ENCODE data around the gene RASA2. TPM values are rescaled to one million over a fixed set of nuclear protein-coding genes. Genes with fewer than 3 reads are reported as not detected.

The RASA2 gene
- total and polyA plus RNA-seq, 11 donors = 2.0 to 12.3 (median 3.4) TPM

DNA sequence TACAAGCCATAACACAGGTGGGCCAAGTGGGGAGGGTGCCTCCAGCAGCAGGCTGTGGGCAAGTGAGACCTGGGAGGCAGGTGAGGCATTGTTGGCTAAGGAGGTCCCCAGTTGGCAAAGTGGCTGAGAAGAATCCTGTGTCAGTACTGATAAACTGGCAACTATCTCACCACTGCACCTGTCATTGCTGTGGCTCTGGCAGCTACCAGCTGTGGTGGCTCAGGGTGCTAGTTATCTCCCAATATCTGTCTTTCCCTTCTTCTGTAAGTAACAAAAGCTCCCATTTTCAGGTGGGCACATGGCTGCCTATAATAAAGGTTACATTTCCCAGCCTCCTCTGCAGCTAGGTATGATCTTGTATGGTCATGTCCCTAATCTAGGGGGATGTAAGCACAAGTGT is 170.7 kb downstream of the RASA2 start:
- no peaks in the 10 kb centered on the region for H3K36me3 ChIP-seq
- peaks cover 0 to 10% (median 0%) of the 10 kb centered on the region in 12 donors for H3K9me3 ChIP-seq
- intact Hi-C loops (cut with DNase I) = loop anchor here in 2 of 10 donors (5.0 to 10.0 kb wide), 2 partner anchors 80 to 257 kb away; partner anchors contain the start of gene RNF7 (in 1 of the 2)
- H3K4me1 ChIP-seq = peaks cover 0 to 16% (median 7%) of the 10 kb centered on the region in 12 donors
- peaks cover 0 to 18% (median 0%) of the 10 kb centered on the region in 9 donors for H3K27me3 ChIP-seq
- peak overlapping the region in 1 of 12 donors; percentile 85 for H3K27ac ChIP-seq
- TF ChIP-seq POLR2A (IDR thresholded peaks at IDR 0.05) (no peak), CTCF (IDR thresholded peaks at IDR 0.05) (no peak)
- DNase-seq = no peak
- no peak for ATAC-seq
- H3K4me3 ChIP-seq = no peak overlapping the region

DNA sequence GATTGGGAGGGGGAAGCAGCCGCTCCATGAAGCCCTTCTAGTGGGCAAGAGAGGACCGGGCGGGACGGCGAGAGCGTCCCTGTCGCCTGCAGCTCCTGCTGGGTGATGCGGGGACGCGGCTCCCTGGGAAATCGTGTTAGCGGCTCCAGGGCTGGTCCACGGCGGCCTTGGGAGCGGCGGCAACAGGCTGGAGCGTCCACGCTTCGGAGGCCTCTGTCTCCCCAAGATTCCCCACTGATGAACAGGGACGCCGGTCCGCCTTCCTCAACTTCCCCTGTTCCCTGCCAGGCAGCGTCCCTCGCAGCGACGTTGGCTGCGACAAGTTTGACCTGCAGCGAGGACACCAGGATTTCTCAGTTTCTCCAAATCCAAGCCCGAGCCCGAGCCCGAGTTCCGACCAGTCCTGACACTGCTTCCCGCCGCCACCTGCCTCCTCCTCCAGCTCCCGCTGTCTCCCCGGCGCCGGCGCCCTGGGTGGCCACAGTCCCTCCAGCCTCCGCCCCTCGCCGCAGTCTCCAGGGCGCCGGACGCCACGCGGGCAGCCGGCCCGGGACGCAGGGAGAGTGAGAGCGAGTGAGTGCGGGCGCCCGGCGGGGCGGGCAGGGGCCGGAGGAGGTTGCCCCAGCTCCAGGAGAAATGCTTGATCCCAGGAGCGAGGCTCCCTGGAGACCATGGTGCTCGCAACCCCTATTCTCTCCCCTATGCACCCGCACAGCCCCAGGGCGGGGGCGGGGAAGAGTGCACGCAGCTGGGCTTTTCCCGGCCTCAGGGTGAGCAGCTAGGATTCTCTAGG is 173.2 kb downstream of the RASA2 start:
- peak; percentile 72 to 95 (median 92) for ATAC-seq

DNA sequence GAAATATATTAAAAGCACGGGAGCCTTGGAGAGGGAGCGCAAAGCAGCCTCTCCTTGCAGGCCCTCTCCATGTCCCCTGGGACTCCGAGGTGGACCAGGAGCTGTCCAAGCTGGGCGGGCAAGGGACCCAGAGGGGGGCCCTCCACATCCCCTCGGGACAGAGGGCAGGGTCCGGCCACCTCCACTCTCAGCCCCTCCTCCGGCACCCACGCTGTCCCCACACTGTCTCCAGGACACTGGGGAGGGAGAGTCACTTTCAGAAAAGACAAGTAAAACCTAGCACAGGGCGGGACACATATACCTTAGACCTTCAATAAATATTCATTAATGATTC is 173.8 kb downstream of the RASA2 start:
- TF ChIP-seq CTCF (IDR thresholded peaks at IDR 0.05) (no peak), POLR2A (IDR thresholded peaks at IDR 0.05) (no peak)
- intact Hi-C loops (cut with DNase I) = no loop called here
- H3K4me3 ChIP-seq = peak overlapping the region; percentile 4 to 73 (median 58)
- WGBS, 4 donors = 44 to 86% (median 52%) methylated on average over 1 to 9 of the region's 9 CpGs
- H3K27ac ChIP-seq = peak overlapping the region in 2 of 12 donors; percentile 30 to 85
- H3K4me1 ChIP-seq = peaks cover 0 to 21% (median 9%) of the 10 kb centered on the region in 12 donors
- ATAC-seq (peak in 2 of 4 donors; percentile 7 to 18), DNase-seq (peak in 2 of 5 donors; percentile 13 to 34)
- peaks cover 0 to 18% (median 0%) of the 10 kb centered on the region in 9 donors for H3K27me3 ChIP-seq
- H3K36me3 ChIP-seq = no peaks in the 10 kb centered on the region
- peaks cover 0 to 10% (median 0%) of the 10 kb centered on the region in 12 donors for H3K9me3 ChIP-seq

More for the DNA sequence above, 173.2 kb downstream of the RASA2 start:
- TF ChIP-seq CTCF (IDR thresholded peaks at IDR 0.05) = no peak
- TF ChIP-seq POLR2A (IDR thresholded peaks at IDR 0.05) = no peak
- WGBS, 4 donors = 1% methylated on average over 52 to 64 of the region's 64 CpGs
- peaks cover 0 to 18% (median 0%) of the 10 kb centered on the region in 9 donors for H3K27me3 ChIP-seq
- peak overlapping the region; percentile 4 to 73 (median 58) for H3K4me3 ChIP-seq
- peaks cover 0 to 10% (median 0%) of the 10 kb centered on the region in 12 donors for H3K9me3 ChIP-seq
- no peaks in the 10 kb centered on the region for H3K36me3 ChIP-seq
- intact Hi-C loops (cut with DNase I) = loop anchor here in 2 of 10 donors (5.0 to 10.0 kb wide), 2 partner anchors 77 to 255 kb away; partner anchors contain the start of gene RNF7 (in 1 of the 2)
- peak; percentile 57 to 85 (median 64) for DNase-seq
- H3K4me1 ChIP-seq = peaks cover 0 to 21% (median 9%) of the 10 kb centered on the region in 12 donors
- H3K27ac ChIP-seq = peak overlapping the region in 5 of 12 donors; percentile 0 to 85 (median 33)
